ENCODE results near the gene GMDS.

GMDS gene

GRCh38 chr6:1593958-1594314, 651.5 kb downstream of the GMDS start:
- DNase-seq: no peak

GRCh38 chr6:1593286-1593957, 652.0 kb downstream of the GMDS start:
- DNase-seq: no peak

- no peak for DNase-seq
Observed at GRCh38 chr6:1592852-1593251, 652.6 kb downstream of the GMDS start.

- no peak for DNase-seq
Observed at GRCh38 chr6:1591926-1592325, 653.5 kb downstream of the GMDS start.

GRCh38 chr6:1591243-1591642, 654.2 kb downstream of the GMDS start:
- DNase-seq: no peak

- DNase-seq: no peak
Observed at GRCh38 chr6:1590580-1590979, 654.8 kb downstream of the GMDS start.

GRCh38 chr6:1589208-1589607, 656.2 kb downstream of the GMDS start:
- DNase-seq: no peak

- no peak for DNase-seq
Observed at GRCh38 chr6:1587977-1588376, 657.4 kb downstream of the GMDS start.

- DNase-seq: no peak
Observed at GRCh38 chr6:1587546-1587945, 657.9 kb downstream of the GMDS start.

- no peak for DNase-seq
Observed at GRCh38 chr6:1586861-1587450, 658.4 kb downstream of the GMDS start.

- DNase-seq: no peak
Observed at GRCh38 chr6:1586256-1586655, 659.1 kb downstream of the GMDS start.

- no peak for DNase-seq
Observed at GRCh38 chr6:1585669-1586049, 659.7 kb downstream of the GMDS start.

GRCh38 chr6:1584996-1585668, 660.3 kb downstream of the GMDS start:
- no peak for DNase-seq

- no peak for DNase-seq
Observed at GRCh38 chr6:1584146-1584545, 661.3 kb downstream of the GMDS start.

GRCh38 chr6:1581120-1581991, 664.0 kb downstream of the GMDS start:
- no peak for DNase-seq

- DNase-seq: no peak
Observed at GRCh38 chr6:1580585-1580984, 664.8 kb downstream of the GMDS start.

- no peak for DNase-seq
Observed at GRCh38 chr6:1580109-1580508, 665.3 kb downstream of the GMDS start.

GRCh38 chr6:1579096-1579495, 666.3 kb downstream of the GMDS start:
- DNase-seq: no peak

GRCh38 chr6:1577896-1578745, 667.3 kb downstream of the GMDS start:
- DNase-seq: no peak

GRCh38 chr6:1577146-1577680, 668.2 kb downstream of the GMDS start:
- DNase-seq: no peak

- no peak for DNase-seq
Observed at GRCh38 chr6:1576711-1577110, 668.7 kb downstream of the GMDS start.

- DNase-seq: no peak
Observed at GRCh38 chr6:1576166-1576565, 669.2 kb downstream of the GMDS start.

All from hematopoietic multipotent progenitor cell treated with erythropoietin and hydrocortisone succinate and interleukin-3 and kit ligand, for 6 days (in vitro differentiated cells).